ENCODE data around the gene ABRACL.

The ABRACL gene

GRCh38 chr6:138981416-138981815, 47.1 kb upstream of the ABRACL start:
- Histone ChIP-seq H3K9ac (ENCODE audit: low read depth, low read length, poor library complexity) (no peak overlapping the region), H4K91ac (ENCODE audit: low read depth, low read length, poor library complexity) (no peak overlapping the region), H2BK120ac (ENCODE audit: low read depth, low read length) (no peak overlapping the region), H3K18ac (ENCODE audit: low read length) (no peak overlapping the region), H2AK5ac (ENCODE audit: low read depth, low read length) (no peak overlapping the region), H4K8ac (ENCODE audit: low read depth, low read length) (no peak overlapping the region), H2BK15ac (ENCODE audit: low read length) (no peak overlapping the region), H3K4ac (ENCODE audit: low read length) (no peak overlapping the region), H2BK12ac (ENCODE audit: low read length) (no peak overlapping the region), H3K36me3 (replicated peaks in 1 of 2; ENCODE audit: control insufficient read depth in 2 of 2, insufficient read depth in 2 of 2, low read length in 2 of 2) (no peaks in the 10 kb centered on the region), H3K14ac (ENCODE audit: low read length) (no peak overlapping the region), H2AFZ (ENCODE audit: low read length) (no peak overlapping the region), H3K23ac (ENCODE audit: low read depth, low read length, poor library complexity) (no peak overlapping the region), H3K4me2 (ENCODE audit: insufficient read depth, low read length, poor library complexity, severe bottlenecking) (no peak overlapping the region), H3K4me3 (ENCODE audit: low read length in 2 of 2) (no peak overlapping the region), H3K27ac (replicated peaks; ENCODE audit: low read length) (no peak overlapping the region), H3K27me3 (ENCODE audit: control insufficient read depth in 3 of 3, insufficient read depth in 3 of 3, low read depth in 1 of 3, low read length in 3 of 3) (no peaks in the 10 kb centered on the region), H3K4me1 (ENCODE audit: control insufficient read depth in 2 of 2, insufficient read depth in 1 of 2, low read depth in 1 of 2, low read length in 2 of 2) (peaks cover 0 to 10% of the 10 kb centered on the region in 2 donors), H3K9me3 (replicated peaks in 1 of 2; ENCODE audit: control insufficient read depth in 2 of 2, insufficient read depth in 1 of 2, low read depth in 1 of 2, low read length in 2 of 2) (no peaks in the 10 kb centered on the region), H3K79me1 (ENCODE audit: low read depth, low read length) (peaks cover 3% of the 10 kb centered on the region), H2BK5ac (ENCODE audit: low read length) (no peak overlapping the region)
- no CpG with 5 or more reads among the region's 2 CpGs for WGBS, 2 donors (ENCODE audit: extremely low coverage in 2 of 2, insufficient read length in 2 of 2, insufficient replicate concordance in 1 of 2)
- DNase-seq (ENCODE audit: low spot score) = no peak

- Histone ChIP-seq H3K4me1 (ENCODE audit: control insufficient read depth in 2 of 2, insufficient read depth in 1 of 2, low read depth in 1 of 2, low read length in 2 of 2) (peaks cover 3 to 11% of the 10 kb centered on the region in 2 donors), H2AFZ (ENCODE audit: low read length) (no peak overlapping the region), H4K91ac (ENCODE audit: low read depth, low read length, poor library complexity) (no peak overlapping the region), H3K4me2 (ENCODE audit: insufficient read depth, low read length, poor library complexity, severe bottlenecking) (peak overlapping the region; percentile 56), H4K8ac (ENCODE audit: low read depth, low read length) (no peak overlapping the region), H2BK15ac (ENCODE audit: low read length) (no peak overlapping the region), H3K4ac (ENCODE audit: low read length) (no peak overlapping the region), H3K36me3 (replicated peaks in 1 of 2; ENCODE audit: control insufficient read depth in 2 of 2, insufficient read depth in 2 of 2, low read length in 2 of 2) (no peaks in the 10 kb centered on the region), H3K9ac (ENCODE audit: low read depth, low read length, poor library complexity) (no peak overlapping the region), H3K23ac (ENCODE audit: low read depth, low read length, poor library complexity) (no peak overlapping the region), H2BK5ac (ENCODE audit: low read length) (no peak overlapping the region), H3K27me3 (ENCODE audit: control insufficient read depth in 3 of 3, insufficient read depth in 3 of 3, low read depth in 1 of 3, low read length in 3 of 3) (no peaks in the 10 kb centered on the region), H3K4me3 (ENCODE audit: low read length in 2 of 2) (peak overlapping the region; percentile 71 to 95), H3K27ac (replicated peaks; ENCODE audit: low read length) (no peak overlapping the region), H2BK120ac (ENCODE audit: low read depth, low read length) (no peak overlapping the region), H3K79me1 (ENCODE audit: low read depth, low read length) (peaks cover 9% of the 10 kb centered on the region), H3K9me3 (replicated peaks in 1 of 2; ENCODE audit: control insufficient read depth in 2 of 2, insufficient read depth in 1 of 2, low read depth in 1 of 2, low read length in 2 of 2) (no peaks in the 10 kb centered on the region), H2BK12ac (ENCODE audit: low read length) (no peak overlapping the region), H3K14ac (ENCODE audit: low read length) (no peak overlapping the region), H3K18ac (ENCODE audit: low read length) (no peak overlapping the region), H2AK5ac (ENCODE audit: low read depth, low read length) (no peak overlapping the region)
- DNase-seq (ENCODE audit: low spot score) = no peak
- whole genome bisulfite sequencing, 2 donors (ENCODE audit: extremely low coverage in 2 of 2, insufficient read length in 2 of 2, insufficient replicate concordance in 1 of 2) = no CpG with 5 or more reads among the region's 3 CpGs
Observed at GRCh38 chr6:138986578-138986977, 42.0 kb upstream of the ABRACL start.

GRCh38 chr6:138987080-138987642, 41.4 kb upstream of the ABRACL start:
- peak overlapping the region; percentile 97 for H3K14ac ChIP-seq (ENCODE audit: low read length)
- no peak overlapping the region for H4K91ac ChIP-seq (ENCODE audit: low read depth, low read length, poor library complexity)
- H3K27ac ChIP-seq (replicated peaks; ENCODE audit: low read length) = peak overlapping the region; percentile 81
- no CpG with 5 or more reads among the region's 35 CpGs for WGBS, 2 donors (ENCODE audit: extremely low coverage in 2 of 2, insufficient read length in 2 of 2, insufficient replicate concordance in 1 of 2)
- peak overlapping the region; percentile 66 for H2BK120ac ChIP-seq (ENCODE audit: low read depth, low read length)
- DNase-seq (ENCODE audit: low spot score) = no peak
- H3K4ac ChIP-seq (ENCODE audit: low read length) = peak overlapping the region; percentile 59
- peaks cover 3 to 9% of the 10 kb centered on the region in 2 donors for H3K4me1 ChIP-seq (ENCODE audit: control insufficient read depth in 2 of 2, insufficient read depth in 1 of 2, low read depth in 1 of 2, low read length in 2 of 2)
- peak overlapping the region; percentile 98 for H3K18ac ChIP-seq (ENCODE audit: low read length)
- H2AFZ ChIP-seq (ENCODE audit: low read length) = peak overlapping the region; percentile 93
- no peak overlapping the region for H2BK12ac ChIP-seq (ENCODE audit: low read length)
- H3K23ac ChIP-seq (ENCODE audit: low read depth, low read length, poor library complexity) = peak overlapping the region; percentile 97
- H3K4me2 ChIP-seq (ENCODE audit: insufficient read depth, low read length, poor library complexity, severe bottlenecking) = peak overlapping the region; percentile 64
- H2BK15ac ChIP-seq (ENCODE audit: low read length) = peak overlapping the region; percentile 87
- peaks cover 0 to 4% (median 0%) of the 10 kb centered on the region in 3 experiments for H3K27me3 ChIP-seq (ENCODE audit: control insufficient read depth in 3 of 3, insufficient read depth in 3 of 3, low read depth in 1 of 3, low read length in 3 of 3)
- H3K4me3 ChIP-seq (ENCODE audit: low read length in 2 of 2) = peak overlapping the region; percentile 95 to 96
- no peaks in the 10 kb centered on the region for H3K9me3 ChIP-seq (replicated peaks in 1 of 2; ENCODE audit: control insufficient read depth in 2 of 2, insufficient read depth in 1 of 2, low read depth in 1 of 2, low read length in 2 of 2)
- peak overlapping the region; percentile 96 for H3K9ac ChIP-seq (ENCODE audit: low read depth, low read length, poor library complexity)
- peak overlapping the region; percentile 85 for H2AK5ac ChIP-seq (ENCODE audit: low read depth, low read length)
- H3K79me1 ChIP-seq (ENCODE audit: low read depth, low read length) = peaks cover 9% of the 10 kb centered on the region
- peak overlapping the region; percentile 96 for H2BK5ac ChIP-seq (ENCODE audit: low read length)
- no peak overlapping the region for H4K8ac ChIP-seq (ENCODE audit: low read depth, low read length)
- H3K36me3 ChIP-seq (replicated peaks in 1 of 2; ENCODE audit: control insufficient read depth in 2 of 2, insufficient read depth in 2 of 2, low read length in 2 of 2) = no peaks in the 10 kb centered on the region

- WGBS, 2 donors (ENCODE audit: extremely low coverage in 2 of 2, insufficient read length in 2 of 2, insufficient replicate concordance in 1 of 2) = no CpG with 5 or more reads among the region's 105 CpGs
- Histone ChIP-seq H3K4me2 (ENCODE audit: insufficient read depth, low read length, poor library complexity, severe bottlenecking) (peak within 1 kb of the TSS; percentile 64), H3K9me3 (replicated peaks in 1 of 2; ENCODE audit: control insufficient read depth in 2 of 2, insufficient read depth in 1 of 2, low read depth in 1 of 2, low read length in 2 of 2) (no peaks in the 10 kb centered on the region), H4K91ac (ENCODE audit: low read depth, low read length, poor library complexity) (peak within 1 kb of the TSS; percentile 24), H3K23ac (ENCODE audit: low read depth, low read length, poor library complexity) (peak within 1 kb of the TSS; percentile 97), H3K27me3 (ENCODE audit: control insufficient read depth in 3 of 3, insufficient read depth in 3 of 3, low read depth in 1 of 3, low read length in 3 of 3) (peaks cover 0 to 4% (median 0%) of the 10 kb centered on the region in 3 experiments), H3K9ac (ENCODE audit: low read depth, low read length, poor library complexity) (peak within 1 kb of the TSS; percentile 96), H3K36me3 (replicated peaks in 1 of 2; ENCODE audit: control insufficient read depth in 2 of 2, insufficient read depth in 2 of 2, low read length in 2 of 2) (no peaks in the 10 kb centered on the region), H3K4me1 (ENCODE audit: control insufficient read depth in 2 of 2, insufficient read depth in 1 of 2, low read depth in 1 of 2, low read length in 2 of 2) (peaks cover 3 to 9% of the 10 kb centered on the region in 2 donors), H2BK12ac (ENCODE audit: low read length) (no peak within 1 kb of the TSS), H3K27ac (replicated peaks; ENCODE audit: low read length) (peak within 1 kb of the TSS; percentile 81), H2AK5ac (ENCODE audit: low read depth, low read length) (peak within 1 kb of the TSS; percentile 85), H3K4me3 (ENCODE audit: low read length in 2 of 2) (peak within 1 kb of the TSS; percentile 95 to 96), H2BK5ac (ENCODE audit: low read length) (peak within 1 kb of the TSS; percentile 96), H2AFZ (ENCODE audit: low read length) (peak within 1 kb of the TSS; percentile 93), H3K4ac (ENCODE audit: low read length) (peak within 1 kb of the TSS; percentile 59), H2BK15ac (ENCODE audit: low read length) (peak within 1 kb of the TSS; percentile 87), H3K18ac (ENCODE audit: low read length) (peak within 1 kb of the TSS; percentile 98), H4K8ac (ENCODE audit: low read depth, low read length) (no peak within 1 kb of the TSS), H3K14ac (ENCODE audit: low read length) (peak within 1 kb of the TSS; percentile 97), H2BK120ac (ENCODE audit: low read depth, low read length) (peak within 1 kb of the TSS; percentile 93), H3K79me1 (ENCODE audit: low read depth, low read length) (peaks cover 9% of the 10 kb centered on the region)
- peak; percentile 88 for DNase-seq (ENCODE audit: low spot score)
Observed at GRCh38 chr6:138987643-138988468, 40.7 kb upstream of the ABRACL start, which contains the start of gene REPS1. Gene REPS1, minus strand, starts transcription at chr6:138988253. Its CDS starts 571 bp downstream, at chr6:138987682.
